HepG2 (cell line): Measurements from ENCODE around the gene CACNA1G. TPM values are rescaled to one million over a fixed set of nuclear protein-coding genes. Genes with fewer than 3 reads are reported as not detected.

Experiments
- ATAC-seq: fragments of 200-7000 bp; cut with Tn5 transposase; 3 replicates; pipeline ENCODE4 v1.9.1; 2020; ENCODE audit warnings: mild to moderate bottlenecking, moderate library complexity
- BruUV-seq: library from RNA; stranded (reverse); fragments of 400-500 nt; replicated peaks from 2 replicates; lab custom pipeline; 2021; lab: Mats Ljungman, UMichigan
- CTCF ChIA-PET: fragments of 300-600 bp; formaldehyde crosslinking; extraction: SDS; loops from one replicate; lab custom pipeline; 2021; ENCODE audit warnings: low total read pairs, inconsistent platforms, low intra/inter-chr PET ratio; lab: Yijun Ruan, JAX
- POLR2A ChIA-PET: fragments of 350-600 bp; sonication (Branson Sonifier 250); formaldehyde crosslinking; loops from one replicate; lab custom pipeline; 2020; ENCODE audit warnings: antibody characterized with exemption, inconsistent platforms; lab: Yijun Ruan, JAX
- DNase-seq: peaks from one replicate; pipeline ENCODE4 v3.0.0-alpha.2; 2015; ENCODE audit warnings: low spot score
- FAIRE-seq: peaks from 3 replicates; lab custom pipeline; 2011; peaks lifted over from hg19 to GRCh38; lab: Jason Lieb, UNC
- H2AFZ ChIP-seq: one replicate; pipeline ENCODE4 v1.6.1; 2011; ENCODE audit warnings: low read length, inconsistent platforms
- H3K27ac ChIP-seq: fragments of 300-600 bp; 3 replicates; pipeline ENCODE4 v1.8.0; 2011; ENCODE audit warnings: mixed run types, mild to moderate bottlenecking, mixed read lengths, low read length, inconsistent platforms; ENCODE audit not compliant: insufficient read depth; ENCODE audit errors: extremely low read length
- H3K27me3 ChIP-seq, 2 experiments: fragments of 200-600 bp in 1 of 2; 2 replicates in 1 of 2; 3 replicates in 1 of 2; pipeline versions ENCODE4 v1.6.0 to v1.8.0; 2011; ENCODE audit warnings: low read length in 2 of 2, mild to moderate bottlenecking in 2 of 2, moderate library complexity in 2 of 2, inconsistent platforms in 1 of 2; ENCODE audit not compliant: insufficient read depth in 2 of 2, control insufficient read depth in 1 of 2
- H3K36me3 ChIP-seq, 2 experiments: fragments of 200-600 bp in 1 of 2; replicated peaks in 1 of 2; 2 replicates in 1 of 2; 3 replicates in 1 of 2; pipeline versions ENCODE4 v1.5.1 to v1.8.0; 2011; ENCODE audit warnings: low read length in 2 of 2, inconsistent platforms in 1 of 2; ENCODE audit not compliant: insufficient read depth in 2 of 2, control insufficient read depth in 1 of 2
- H3K4me1 ChIP-seq: 2 replicates; pipeline ENCODE4 v1.5.1; 2012; ENCODE audit warnings: low read length, inconsistent platforms; ENCODE audit not compliant: insufficient read depth
- H3K4me2 ChIP-seq: 2 replicates; pipeline ENCODE4 v1.6.0; 2011; ENCODE audit warnings: low read depth, low read length, inconsistent platforms
- H3K4me3 ChIP-seq, 3 experiments: fragments of 200-600 bp in 1 of 3; sonication (generic), shearing (Covaris generic) in 1 of 3; replicated peaks in 1 of 3; 2 replicates each; pipeline ENCODE4 v1.5.1; 2011 to 2016; ENCODE audit warnings: low read length in 3 of 3, inconsistent platforms in 2 of 3, low read depth in 2 of 3, mild to moderate bottlenecking in 2 of 3, control low read depth in 1 of 3, mixed read lengths in 1 of 3; ENCODE audit not compliant: insufficient read depth in 1 of 3
- H3K79me2 ChIP-seq: one replicate; pipeline ENCODE4 v1.6.1; 2011; ENCODE audit warnings: low read length, inconsistent platforms; ENCODE audit not compliant: insufficient read depth
- H3K9ac ChIP-seq: 2 replicates; pipeline ENCODE4 v1.6.0; 2011; ENCODE audit warnings: mild to moderate bottlenecking, low read depth, low read length, inconsistent platforms; ENCODE audit not compliant: insufficient read depth
- H3K9me3 ChIP-seq: 2 replicates; pipeline ENCODE4 v1.5.1; 2012; ENCODE audit warnings: mild to moderate bottlenecking, low read length
- H4K20me1 ChIP-seq: 2 replicates; pipeline ENCODE4 v1.6.0; 2011; ENCODE audit warnings: inconsistent platforms, mild to moderate bottlenecking, low read length, moderate library complexity; ENCODE audit not compliant: insufficient read depth
- FOXA1 ChIP-seq, 2 experiments: fragments of 450-650 bp in 1 of 2; sonication (generic) in 1 of 2; formaldehyde crosslinking in 1 of 2; IDR thresholded peaks; 2 replicates each; pipeline versions ENCODE4 v1.4.0 to v1.6.1; 2016 to 2020; ENCODE audit warnings: missing genetic modification reagents in 1 of 2
- HDAC2 ChIP-seq: sonication (generic); formaldehyde crosslinking; IDR thresholded peaks from 2 replicates; pipeline ENCODE4 v1.4.0; 2020; ENCODE audit warnings: missing genetic modification reagents
- RAD21 ChIP-seq: fragments of 450-650 bp; formaldehyde crosslinking; IDR thresholded peaks from 2 replicates; pipeline ENCODE4 v1.5.0; 2020; ENCODE audit warnings: mild to moderate bottlenecking
- ZBTB33 ChIP-seq: sonication (generic); formaldehyde crosslinking; IDR thresholded peaks from 2 replicates; pipeline ENCODE4 v1.4.0; 2020; ENCODE audit warnings: missing genetic modification reagents
- ZNF232 ChIP-seq: sonication (generic); formaldehyde crosslinking; IDR thresholded peaks from 2 replicates; pipeline ENCODE4 v1.4.0; 2020; ENCODE audit warnings: missing genetic modification reagents, borderline replicate concordance
- ZNF264 ChIP-seq: sonication (generic); formaldehyde crosslinking; IDR thresholded peaks from 2 replicates; pipeline ENCODE4 v1.4.0; 2020; ENCODE audit warnings: missing genetic modification reagents
- ZNF879 ChIP-seq: sonication (generic); formaldehyde crosslinking; IDR thresholded peaks from 2 replicates; pipeline ENCODE4 v1.8.1; 2023; ENCODE audit warnings: missing genetic modification reagents
- WGBS: methylation state at CpG from one replicate; pipeline ENCODE4 v1.1.6; 2017; ENCODE audit warnings: low lambda C conversion rate; 5-methylcytosine and 5-hydroxymethylcytosine counted together
- in situ Hi-C: cut with HindIII; loops from 2 replicates; pipeline ENCODE4 v1.10.0; 2017; ENCODE audit warnings: low pct_unique_long_range_greater_than_20kb; ENCODE audit not compliant: extremely low pct_ligation_motif_present
- intact Hi-C: fragments of 100-400 bp; cut with micrococcal nuclease; formaldehyde crosslinking; loops from one replicate; pipeline ENCODE4 v1.10.0; 2022; ENCODE audit not compliant: unreplicated experiment
- polyA plus RNA-seq, 8 experiments: library from polyadenylated mRNA; depleted of rRNA in 3 of 8; stranded (reverse) in 7 of 8; unstranded in 1 of 8; fragments of >200 nt; fragmentation: Illumina TruSeq in 4 of 8; extraction: Trizol in 4 of 8; gene quantifications; 2 replicates each; pipeline versions ENCODE4 v1.2.1 to v1.2.3, GENCODE V29; 2011 to 2016; ENCODE audit warnings: low read depth in 4 of 8, missing spikeins in 1 of 8, mixed read lengths in 1 of 8; ENCODE audit not compliant: insufficient read depth in 1 of 8
- total RNA-seq, 5 experiments: library from RNA; depleted of rRNA; stranded (reverse); fragments of >200 nt; fragmentation: Illumina TruSeq; extraction: Trizol; gene quantifications; 2 replicates each; pipeline ENCODE4 v1.2.3, GENCODE V29; 2016; ENCODE audit warnings: low read depth in 1 of 5
- TF ChIP-seq, protein P1 (sequence below): sonication (generic); formaldehyde crosslinking; IDR thresholded peaks from 2 replicates; pipeline ENCODE4 v1.4.0; 2020; ENCODE audit warnings: missing genetic modification reagents, borderline replicate concordance
- TF ChIP-seq, protein P2 (sequence below): sonication (generic); formaldehyde crosslinking; IDR thresholded peaks from 2 replicates; pipeline ENCODE4 v1.4.0; 2020; ENCODE audit warnings: mild to moderate bottlenecking, missing genetic modification reagents

The CACNA1G gene
- total and polyA plus RNA-seq, 2 of the 13 experiments (the other 11 are each of a cell fraction or from before 2014, with no cell fraction given), result 0.02 TPM; not detected in 1

DNA sequence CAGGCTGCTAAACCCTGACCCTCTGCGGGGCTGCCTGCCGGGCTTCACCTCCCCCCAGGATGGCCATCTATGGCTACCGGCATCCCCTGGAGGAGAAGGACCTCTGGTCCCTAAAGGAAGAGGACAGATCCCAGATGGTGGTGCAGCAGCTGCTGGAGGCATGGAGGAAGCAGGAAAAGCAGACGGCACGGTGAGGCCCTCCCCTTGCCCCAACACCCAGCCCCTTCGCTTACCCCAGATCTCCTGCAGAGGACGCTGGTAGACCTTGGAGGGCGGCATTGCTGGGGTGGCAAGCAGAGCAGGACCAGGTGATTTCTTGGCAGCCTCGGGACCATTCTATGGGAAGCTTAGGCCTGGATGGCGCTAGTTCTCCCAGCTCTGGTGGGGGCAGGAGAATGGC, 98.7 kb downstream of the CACNA1G start:
- CTCF ChIA-PET, result no interaction called here
- Histone ChIP-seq H3K9me3 (no peaks in the 10 kb centered on the region), H3K4me3 (no peak overlapping the region), H3K4me1 (peaks cover 71% of the 10 kb centered on the region), H3K9ac (no peak overlapping the region), H3K4me2 (no peak overlapping the region), H3K27me3 (no peaks in the 10 kb centered on the region), H2AFZ (no peak overlapping the region), H3K27ac (no peak overlapping the region), H3K36me3 (no peaks in the 10 kb centered on the region), H4K20me1 (no peaks in the 10 kb centered on the region), H3K79me2 (no peaks in the 10 kb centered on the region)
- WGBS, result 89% methylated on average over 7 of the region's 10 CpGs
- TF ChIP-seq ZNF879 (no peak), ZBTB33 (CRISPR knock-in tag) (0 out of 2 replicates have a peak, but pooled peaks have one; percentile 9), RAD21 (CRISPR knock-in tag) (0 out of 2 replicates have a peak, but pooled peaks have one; percentile 27)
- intact Hi-C loops, result no loop called here
- POLR2A ChIA-PET, result interaction anchor here (3.8 to 4.6 kb wide), 5 partner anchors 12 to 34 kb away, joined by 22 to 140 read pairs (median 87); partner anchors contain the start of gene ABCC3
- DNase-seq (no peak), ATAC-seq (no peak), FAIRE-seq (no peak)
- BruUV-seq, result no TSS peak
- in situ Hi-C loops, result no loop called here

DNA sequence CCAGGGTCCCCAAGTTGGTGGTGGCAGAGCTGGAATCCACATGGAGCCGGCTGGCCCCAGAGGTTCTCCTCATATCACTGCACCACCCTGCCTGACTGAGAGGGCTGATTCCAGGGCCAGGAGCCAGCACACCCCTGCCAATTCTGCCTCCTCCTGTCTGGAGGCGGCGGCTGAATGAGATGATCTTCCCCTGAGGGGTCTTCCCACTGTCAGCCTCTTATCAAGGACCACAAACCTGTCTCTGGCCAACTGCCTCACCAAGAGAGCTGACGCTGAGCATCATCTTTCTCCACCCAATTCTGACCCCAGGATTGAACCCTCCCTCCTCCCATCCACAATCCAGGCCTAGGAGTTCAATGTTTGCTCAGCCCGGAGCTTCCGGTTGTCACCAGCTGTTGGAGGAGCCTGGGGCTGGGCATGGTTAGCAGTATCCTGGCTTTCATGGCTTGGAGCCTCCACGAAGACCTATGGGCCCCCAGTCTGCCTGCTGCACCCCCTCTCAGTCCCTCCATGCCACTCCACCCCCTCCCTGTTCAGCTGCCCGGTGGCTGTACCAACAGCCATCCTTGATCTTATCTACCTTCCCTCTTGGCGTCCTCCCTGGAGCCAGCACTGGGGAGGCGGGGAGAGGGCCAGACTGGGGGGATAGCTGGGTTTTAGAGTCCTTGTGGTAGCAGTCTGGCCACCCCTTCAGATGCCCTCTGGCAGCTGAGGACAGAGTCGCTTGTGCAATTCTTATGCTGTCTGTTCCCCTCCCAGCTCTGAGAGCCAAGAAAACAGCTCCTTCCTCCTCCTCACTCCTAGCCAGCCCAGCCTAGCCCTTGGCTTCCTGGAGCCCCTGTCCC, 99.7 kb downstream of the CACNA1G start:
- Histone ChIP-seq H3K4me3 (no peak overlapping the region), H2AFZ (no peak overlapping the region), H3K27ac (peak overlapping the region; percentile 82), H3K9me3 (no peaks in the 10 kb centered on the region), H3K79me2 (no peaks in the 10 kb centered on the region), H3K4me2 (peak overlapping the region; percentile 21; the same call in 1 of the 2 replicates), H3K4me1 (peaks cover 82% of the 10 kb centered on the region), H3K9ac (peak overlapping the region; percentile 50), H3K27me3 (no peaks in the 10 kb centered on the region), H3K36me3 (no peaks in the 10 kb centered on the region), H4K20me1 (no peaks in the 10 kb centered on the region)
- DNase-seq, result peak; percentile 90
- intact Hi-C loops, result loop anchor here (2.0 kb wide), 1 partner anchor 19 kb away; no protein-coding TSS in a partner anchor
- POLR2A ChIA-PET, result interaction anchor here (0.5 to 4.6 kb wide), 15 partner anchors 8 to 118 kb away, joined by 3 to 140 read pairs (median 10); partner anchors contain the start of genes ABCC3 and LUC7L3
- peak; percentile 98 for FAIRE-seq
- peak; percentile 68 for ATAC-seq
- WGBS, result 34% methylated on average over 9 of the region's 11 CpGs
- BruUV-seq, result no TSS peak
- in situ Hi-C loops, result no loop called here
- CTCF ChIA-PET, result no interaction called here
- TF ChIP-seq, protein P1, sequence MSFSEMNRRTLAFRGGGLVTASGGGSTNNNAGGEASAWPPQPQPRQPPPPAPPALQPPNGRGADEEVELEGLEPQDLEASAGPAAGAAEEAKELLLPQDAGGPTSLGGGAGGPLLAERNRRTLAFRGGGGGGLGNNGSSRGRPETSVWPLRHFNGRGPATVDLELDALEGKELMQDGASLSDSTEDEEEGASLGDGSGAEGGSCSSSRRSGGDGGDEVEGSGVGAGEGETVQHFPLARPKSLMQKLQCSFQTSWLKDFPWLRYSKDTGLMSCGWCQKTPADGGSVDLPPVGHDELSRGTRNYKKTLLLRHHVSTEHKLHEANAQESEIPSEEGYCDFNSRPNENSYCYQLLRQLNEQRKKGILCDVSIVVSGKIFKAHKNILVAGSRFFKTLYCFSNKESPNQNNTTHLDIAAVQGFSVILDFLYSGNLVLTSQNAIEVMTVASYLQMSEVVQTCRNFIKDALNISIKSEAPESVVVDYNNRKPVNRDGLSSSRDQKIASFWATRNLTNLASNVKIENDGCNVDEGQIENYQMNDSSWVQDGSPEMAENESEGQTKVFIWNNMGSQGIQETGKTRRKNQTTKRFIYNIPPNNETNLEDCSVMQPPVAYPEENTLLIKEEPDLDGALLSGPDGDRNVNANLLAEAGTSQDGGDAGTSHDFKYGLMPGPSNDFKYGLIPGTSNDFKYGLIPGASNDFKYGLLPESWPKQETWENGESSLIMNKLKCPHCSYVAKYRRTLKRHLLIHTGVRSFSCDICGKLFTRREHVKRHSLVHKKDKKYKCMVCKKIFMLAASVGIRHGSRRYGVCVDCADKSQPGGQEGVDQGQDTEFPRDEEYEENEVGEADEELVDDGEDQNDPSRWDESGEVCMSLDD (CRISPR knock-in tag), result no peak
- no peak for TF ChIP-seq FOXA1 (IDR thresholded peaks at IDR 0.05)
- peak; percentile 91 for TF ChIP-seq FOXA1 (CRISPR knock-in tag; IDR thresholded peaks at IDR 0.05)
- TF ChIP-seq HDAC2, result peak; percentile 87
- peak; percentile 63; the same call in 1 of the 2 replicates for TF ChIP-seq ZNF264 (CRISPR knock-in tag)
- TF ChIP-seq ZNF232 (CRISPR knock-in tag), result no peak
- TF ChIP-seq, protein P2, sequence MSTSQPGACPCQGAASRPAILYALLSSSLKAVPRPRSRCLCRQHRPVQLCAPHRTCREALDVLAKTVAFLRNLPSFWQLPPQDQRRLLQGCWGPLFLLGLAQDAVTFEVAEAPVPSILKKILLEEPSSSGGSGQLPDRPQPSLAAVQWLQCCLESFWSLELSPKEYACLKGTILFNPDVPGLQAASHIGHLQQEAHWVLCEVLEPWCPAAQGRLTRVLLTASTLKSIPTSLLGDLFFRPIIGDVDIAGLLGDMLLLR (CRISPR knock-in tag), result 0 out of 2 replicates have a peak, but pooled peaks have one; percentile 25
